Epithelial cell of proximal tubule (primary cell): Measurements from ENCODE around the gene CLEC12A. TPM values are rescaled to one million over a fixed set of nuclear protein-coding genes. Genes with fewer than 3 reads are reported as not detected.

Experiments
- DNase-seq: peaks from one replicate; pipeline ENCODE4 v3.0.0-alpha.2; 2011; ENCODE audit warnings: low read depth
- H3K4me3 ChIP-seq: 2 replicates; pipeline ENCODE4 v1.5.1; 2011; ENCODE audit warnings: low read depth, mild to moderate bottlenecking, low read length
- total RNA-seq: library from RNA; depleted of rRNA; stranded (reverse); fragments of >200 nt; gene quantifications from 2 replicates; pipeline ENCODE4 v1.2.3, GENCODE V29; 2015
- TF ChIP-seq, protein P1 (sequence below): conservative IDR thresholded peaks from 2 replicates; pipeline ENCODE4 v1.5.1; 2012; ENCODE audit warnings: low read depth, mild to moderate bottlenecking, low read length

The CLEC12A gene
- not detected in 2 replicates for total RNA-seq

DNA sequence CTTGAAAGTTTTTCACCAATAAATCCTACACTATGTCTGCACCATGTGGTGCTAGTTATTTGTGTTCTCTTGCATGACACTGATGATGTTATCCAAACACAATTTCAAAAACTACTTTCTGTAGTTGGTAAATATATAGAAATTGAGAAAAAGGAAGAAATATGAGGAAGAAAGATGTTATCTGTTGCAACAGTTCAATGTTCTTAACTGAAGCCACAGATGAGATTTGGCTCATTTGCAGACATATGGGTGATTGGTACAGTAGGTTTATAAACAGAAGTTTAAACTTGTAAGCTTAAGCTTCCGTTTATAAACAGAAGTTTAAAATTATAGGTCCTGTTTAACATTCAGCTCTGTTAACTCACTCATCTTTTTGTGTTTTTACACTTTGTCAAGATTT lies at the start of gene CLEC12A:
Gene CLEC12A (plus strand): TSS at position 229 of the 400 bp plus-strand sequence. CDS start 188 bp downstream, outside the sequence.
- TF ChIP-seq, protein P1, sequence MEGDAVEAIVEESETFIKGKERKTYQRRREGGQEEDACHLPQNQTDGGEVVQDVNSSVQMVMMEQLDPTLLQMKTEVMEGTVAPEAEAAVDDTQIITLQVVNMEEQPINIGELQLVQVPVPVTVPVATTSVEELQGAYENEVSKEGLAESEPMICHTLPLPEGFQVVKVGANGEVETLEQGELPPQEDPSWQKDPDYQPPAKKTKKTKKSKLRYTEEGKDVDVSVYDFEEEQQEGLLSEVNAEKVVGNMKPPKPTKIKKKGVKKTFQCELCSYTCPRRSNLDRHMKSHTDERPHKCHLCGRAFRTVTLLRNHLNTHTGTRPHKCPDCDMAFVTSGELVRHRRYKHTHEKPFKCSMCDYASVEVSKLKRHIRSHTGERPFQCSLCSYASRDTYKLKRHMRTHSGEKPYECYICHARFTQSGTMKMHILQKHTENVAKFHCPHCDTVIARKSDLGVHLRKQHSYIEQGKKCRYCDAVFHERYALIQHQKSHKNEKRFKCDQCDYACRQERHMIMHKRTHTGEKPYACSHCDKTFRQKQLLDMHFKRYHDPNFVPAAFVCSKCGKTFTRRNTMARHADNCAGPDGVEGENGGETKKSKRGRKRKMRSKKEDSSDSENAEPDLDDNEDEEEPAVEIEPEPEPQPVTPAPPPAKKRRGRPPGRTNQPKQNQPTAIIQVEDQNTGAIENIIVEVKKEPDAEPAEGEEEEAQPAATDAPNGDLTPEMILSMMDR, result no peak

DNA sequence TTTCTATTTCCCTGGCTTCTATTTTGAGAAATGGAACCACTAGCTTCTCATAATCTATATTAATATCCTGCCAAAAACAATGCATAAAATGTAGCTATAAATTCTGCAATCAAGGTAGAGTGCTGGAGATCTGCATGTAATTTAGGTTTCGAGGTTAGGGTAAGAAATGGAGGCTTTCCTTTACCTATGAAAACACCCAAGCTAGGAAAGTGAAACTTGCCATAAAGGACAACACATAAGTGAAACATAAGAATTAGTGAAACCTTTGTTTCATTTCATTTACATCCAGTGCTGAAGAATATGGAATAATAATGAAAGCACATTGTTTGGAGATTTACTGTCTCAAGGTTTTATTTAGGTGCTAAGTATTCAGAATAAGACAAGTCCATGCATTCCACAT lies 48.8 kb upstream of the CLEC12A start:
- TF ChIP-seq, protein P1, result no peak
- DNase-seq, result no peak
- H3K4me3 ChIP-seq, result no peak overlapping the region

More for the DNA sequence above, at the start of gene CLEC12A:
- DNase-seq, result no peak
- no peak within 1 kb of the TSS for H3K4me3 ChIP-seq

DNA sequence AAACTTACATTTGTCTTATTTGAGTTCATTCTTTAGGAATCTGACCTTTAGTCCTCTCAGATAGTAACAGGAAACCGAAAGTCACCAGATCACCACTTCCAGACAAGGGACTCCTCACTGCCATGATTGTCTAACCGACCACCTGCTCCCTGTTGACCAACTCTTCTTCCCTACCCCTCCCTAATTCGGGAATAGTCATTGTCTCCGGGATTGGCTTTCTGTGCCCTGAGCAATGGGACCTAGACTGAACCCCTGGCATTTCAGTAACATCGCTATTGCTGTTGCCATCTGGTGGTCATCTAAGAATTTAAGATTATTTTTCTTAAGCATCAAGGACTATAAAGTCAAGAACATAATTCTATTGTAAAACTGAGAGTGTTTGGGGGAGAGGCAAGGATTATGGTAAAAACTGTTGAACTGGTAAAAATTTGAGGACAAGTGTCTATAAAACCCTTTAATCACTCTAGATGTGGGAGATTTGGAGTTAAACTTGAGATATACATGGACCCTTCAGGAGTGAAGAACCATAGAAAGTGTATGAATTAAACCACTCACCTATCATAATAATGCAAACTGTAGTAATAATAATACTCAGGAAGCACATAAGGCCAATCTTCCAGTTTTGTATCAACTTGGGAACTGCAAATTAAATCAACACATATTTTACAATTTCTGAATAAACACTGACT lies 45.4 kb upstream of the CLEC12A start:
- no peak for DNase-seq
- TF ChIP-seq, protein P1, result peak; percentile 66
- peak overlapping the region; percentile 42 for H3K4me3 ChIP-seq

DNA sequence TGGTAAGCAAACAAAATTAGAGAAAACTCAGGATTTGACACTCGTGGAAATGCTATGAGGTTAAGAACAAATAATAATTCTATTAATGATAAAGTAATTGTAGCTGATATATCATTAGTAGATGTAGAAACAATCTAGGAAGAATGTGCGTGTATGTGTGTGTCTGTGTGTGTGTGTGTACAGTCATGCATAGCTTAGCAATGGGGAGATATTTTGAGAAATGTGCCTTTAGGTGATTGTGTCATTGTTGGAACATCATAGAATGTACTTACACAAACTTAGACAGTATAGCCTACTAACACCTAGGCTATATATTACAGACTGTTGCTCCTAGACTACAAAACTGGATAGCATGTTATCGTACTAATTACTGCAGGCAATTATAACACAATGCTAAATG lies 44.3 kb upstream of the CLEC12A start:
- no peak overlapping the region for H3K4me3 ChIP-seq
- no peak for DNase-seq
- TF ChIP-seq, protein P1, result no peak

DNA sequence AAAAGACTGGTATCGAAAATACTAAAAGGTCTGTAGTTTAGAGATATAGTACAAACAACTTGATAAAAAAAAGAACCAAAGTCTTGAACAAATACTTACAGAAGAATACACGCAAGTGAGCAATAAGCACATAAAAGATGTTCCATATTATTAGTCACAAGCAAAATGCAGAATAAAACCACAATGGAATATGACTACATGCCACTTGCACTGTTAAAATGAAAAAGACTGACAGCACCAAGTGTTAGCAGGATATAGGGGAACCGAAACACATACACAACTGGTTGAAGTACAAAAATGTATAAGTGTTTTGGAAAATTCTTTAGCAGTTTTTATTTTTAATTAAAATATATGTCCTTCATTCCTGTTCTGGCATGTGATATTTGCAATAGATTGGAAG lies 42.6 kb upstream of the CLEC12A start:
- no peak overlapping the region for H3K4me3 ChIP-seq
- no peak for DNase-seq
- TF ChIP-seq, protein P1, result no peak

DNA sequence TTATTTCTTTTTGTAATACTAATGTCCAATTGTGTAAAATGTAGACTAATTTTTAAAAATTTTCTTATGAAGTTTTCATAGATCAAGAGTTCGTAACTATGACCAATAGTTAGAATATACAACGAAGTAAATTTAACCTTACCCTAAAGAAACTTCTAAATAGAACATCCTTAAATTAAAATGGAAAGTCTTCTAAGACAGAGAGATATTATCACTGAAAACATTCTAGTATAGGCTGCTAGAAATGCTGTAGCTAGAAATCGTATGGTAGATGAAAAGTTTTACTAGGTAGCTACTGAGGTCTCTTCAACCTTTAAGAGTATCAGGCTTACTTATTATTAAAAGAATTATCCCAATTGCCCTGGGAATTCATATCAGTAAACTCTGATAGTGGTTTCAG lies 40.0 kb upstream of the CLEC12A start:
- no peak overlapping the region for H3K4me3 ChIP-seq
- TF ChIP-seq, protein P1, result no peak
- DNase-seq, result no peak

DNA sequence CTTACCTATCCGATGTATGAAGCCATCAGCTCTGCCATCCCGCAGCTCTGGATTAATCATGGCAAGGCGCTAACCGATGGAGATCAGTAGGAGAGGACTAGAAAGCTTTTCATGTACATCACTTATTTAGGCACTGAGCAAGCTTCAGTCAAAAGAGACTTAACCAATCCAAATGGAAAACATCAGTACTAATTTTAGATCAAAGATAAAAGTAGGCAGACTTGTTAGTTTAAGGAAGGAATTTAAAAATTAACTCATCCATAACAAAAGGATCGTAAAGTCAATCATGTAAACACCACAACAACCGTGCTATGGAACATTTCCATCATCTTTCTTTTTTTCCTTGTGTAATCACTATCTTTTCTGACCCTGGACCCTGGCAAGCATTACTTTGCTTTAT lies 38.9 kb upstream of the CLEC12A start, which contains the start of gene CLEC2A:
Gene CLEC2A (minus strand): TSS at position 101 of the 400 bp plus-strand sequence. CDS start 41 bp downstream, at position 60.
- TF ChIP-seq, protein P1, result no peak
- DNase-seq, result no peak
- H3K4me3 ChIP-seq, result no peak within 1 kb of the TSS
